Mesendoderm (in vitro differentiated cells): ENCODE measurements around the gene DPPA3.
A peak's percentile ranks its signal among the peaks of the same experiment; 100 is the strongest.
"Not testable (repeated sequence)": the region's sequence is repeated elsewhere in the genome, so short reads cannot be mapped to it uniquely, and the experiment has no call there.

Source experiments
- DNase-seq: peaks from one replicate; pipeline ENCODE4 v3.0.0; 2013
- H2AK5ac ChIP-seq: 2 replicates; pipeline ENCODE4 v1.6.1; 2013; ENCODE audit warnings: low read length, inconsistent platforms
- H2BK120ac ChIP-seq: 2 replicates; pipeline ENCODE4 v1.6.1; 2013; ENCODE audit warnings: low read depth, mild to moderate bottlenecking, low read length, moderate library complexity, mixed read lengths
- H2BK15ac ChIP-seq: replicated peaks from 2 replicates; pipeline ENCODE4 v1.6.1; 2013; ENCODE audit warnings: low read depth, mild to moderate bottlenecking, moderate library complexity
- H2BK5ac ChIP-seq: 2 replicates; pipeline ENCODE4 v1.6.1; 2013; ENCODE audit warnings: low read length, inconsistent platforms
- H3K18ac ChIP-seq: 2 replicates; pipeline ENCODE4 v1.6.1; 2013; ENCODE audit warnings: mild to moderate bottlenecking, low read length, mixed read lengths
- H3K23ac ChIP-seq: one replicate; pipeline ENCODE4 v1.6.1; 2013; ENCODE audit warnings: low read length
- H3K27ac ChIP-seq: 2 replicates; pipeline ENCODE4 v1.5.1; 2013; ENCODE audit warnings: low read depth, mild to moderate bottlenecking, inconsistent platforms, low read length, moderate library complexity
- H3K27me3 ChIP-seq: 2 replicates; pipeline ENCODE4 v1.6.1; 2013; ENCODE audit warnings: low read length, control low read depth, mild to moderate bottlenecking, inconsistent platforms; ENCODE audit not compliant: insufficient read depth, poor library complexity
- H3K36me3 ChIP-seq: 2 replicates; pipeline ENCODE4 v1.6.1; 2013; ENCODE audit warnings: low read length, inconsistent platforms; ENCODE audit not compliant: control insufficient read depth, insufficient read depth
- H3K4ac ChIP-seq: one replicate; pipeline ENCODE4 v1.6.1; 2013; ENCODE audit warnings: low read depth, mild to moderate bottlenecking, low read length, moderate library complexity
- H3K4me1 ChIP-seq: 2 replicates; pipeline ENCODE4 v1.6.1; 2013; ENCODE audit warnings: low read depth, low read length, inconsistent platforms; ENCODE audit not compliant: control insufficient read depth
- H3K4me2 ChIP-seq: 2 replicates; pipeline ENCODE4 v1.6.1; 2013; ENCODE audit warnings: low read length
- H3K4me3 ChIP-seq: 2 replicates; pipeline ENCODE4 v1.5.1; 2013; ENCODE audit warnings: mild to moderate bottlenecking, low read length
- H3K56ac ChIP-seq: one replicate; pipeline ENCODE4 v1.6.1; 2013; ENCODE audit warnings: low read length
- H3K79me1 ChIP-seq: 2 replicates; pipeline ENCODE4 v1.6.1; 2013; ENCODE audit warnings: low read length, inconsistent platforms
- H3K79me2 ChIP-seq: 2 replicates; pipeline ENCODE4 v1.6.1; 2013; ENCODE audit warnings: mild to moderate bottlenecking, low read length; ENCODE audit not compliant: control insufficient read depth, insufficient read depth
- H3K9ac ChIP-seq: 2 replicates; pipeline ENCODE4 v1.6.1; 2013; ENCODE audit warnings: low read length, inconsistent platforms
- H4K5ac ChIP-seq: one replicate; pipeline ENCODE4 v1.6.1; 2013; ENCODE audit warnings: low read length
- H4K8ac ChIP-seq: one replicate; pipeline ENCODE4 v1.6.1; 2013; ENCODE audit warnings: low read depth, mild to moderate bottlenecking, control low read depth, low read length, moderate library complexity
- WGBS: extraction: QIAGEN DNeasy Blood & Tissue Kit; methylation state at CpG from one replicate; pipeline ENCODE4 v1.1.7; 2013; ENCODE audit warnings: low lambda C conversion rate, missing lambda C conversion rate; ENCODE audit not compliant: insufficient coverage; ENCODE audit errors: extremely low coverage; 5-methylcytosine and 5-hydroxymethylcytosine counted together

Gene DPPA3

GRCh38 chr12:7730984-7731383 is 19.8 kb downstream of the DPPA3 start:
- not testable (repeated sequence) for H3K79me1 ChIP-seq, H3K79me2 ChIP-seq, H3K4me1 ChIP-seq, H2BK120ac ChIP-seq, H3K36me3 ChIP-seq, H3K4me3 ChIP-seq, H4K5ac ChIP-seq, H4K8ac ChIP-seq, H2AK5ac ChIP-seq, H3K4me2 ChIP-seq, DNase-seq, H2BK15ac ChIP-seq, H2BK5ac ChIP-seq, H3K4ac ChIP-seq, H3K27ac ChIP-seq, H3K23ac ChIP-seq, H3K27me3 ChIP-seq, H3K9ac ChIP-seq, H3K56ac ChIP-seq, H3K18ac ChIP-seq

- Histone ChIP-seq H4K8ac (no peak overlapping the region), H3K27me3 (no peaks in the 10 kb centered on the region), H3K79me2 (no peaks in the 10 kb centered on the region), H3K4me1 (no peaks in the 10 kb centered on the region), H3K27ac (no peak overlapping the region), H2BK5ac (no peak overlapping the region), H3K23ac (no peak overlapping the region), H3K4me3 (no peak overlapping the region), H3K36me3 (no peaks in the 10 kb centered on the region), H2AK5ac (no peak overlapping the region), H3K79me1 (no peaks in the 10 kb centered on the region), H3K56ac (peak overlapping the region; percentile 42), H3K4ac (no peak overlapping the region), H3K9ac (no peak overlapping the region), H2BK15ac (no peak overlapping the region), H3K18ac (peak overlapping the region; percentile 8), H4K5ac (no peak overlapping the region), H3K4me2 (no peak overlapping the region), H2BK120ac (no peak overlapping the region)
- no CpG with 5 or more reads among the region's 5 CpGs for WGBS
- no peak for DNase-seq
Observed at GRCh38 chr12:7731486-7731885, 20.3 kb downstream of the DPPA3 start.

- Histone ChIP-seq H2BK15ac (no peak overlapping the region), H2AK5ac (no peak overlapping the region), H3K18ac (no peak overlapping the region), H3K4ac (no peak overlapping the region), H2BK120ac (no peak overlapping the region), H3K4me2 (no peak overlapping the region), H3K9ac (no peak overlapping the region), H3K56ac (no peak overlapping the region), H4K5ac (no peak overlapping the region), H3K4me3 (no peak overlapping the region), H3K23ac (no peak overlapping the region), H3K36me3 (no peaks in the 10 kb centered on the region), H3K79me1 (no peaks in the 10 kb centered on the region), H3K27ac (no peak overlapping the region), H3K4me1 (no peaks in the 10 kb centered on the region), H3K79me2 (no peaks in the 10 kb centered on the region), H4K8ac (no peak overlapping the region), H3K27me3 (no peaks in the 10 kb centered on the region), H2BK5ac (no peak overlapping the region)
- DNase-seq, result no peak
- no CpG with 5 or more reads among the region's 3 CpGs for WGBS
Observed at GRCh38 chr12:7732993-7733392, 21.8 kb downstream of the DPPA3 start.

GRCh38 chr12:7747246-7747645 is 36.0 kb downstream of the DPPA3 start, which contains the start of gene CLEC4C:
Gene CLEC4C (minus strand): TSS chr12:7747375. CDS start chr12:7747348, 27 bp downstream.
- H3K36me3 ChIP-seq, result no peaks in the 10 kb centered on the region
- no CpG with 5 or more reads among the region's 5 CpGs for WGBS
- DNase-seq, result no peak

GRCh38 chr12:7748852-7749251 is 37.6 kb downstream of the DPPA3 start:
- Histone ChIP-seq H2AK5ac (no peak overlapping the region), H3K79me2 (no peaks in the 10 kb centered on the region), H3K4ac (no peak overlapping the region), H3K23ac (no peak overlapping the region), H3K4me3 (no peak overlapping the region), H3K36me3 (no peaks in the 10 kb centered on the region), H3K18ac (no peak overlapping the region), H3K56ac (no peak overlapping the region), H2BK120ac (no peak overlapping the region), H3K79me1 (no peaks in the 10 kb centered on the region), H3K4me2 (no peak overlapping the region), H3K9ac (no peak overlapping the region), H3K27me3 (no peaks in the 10 kb centered on the region), H4K8ac (no peak overlapping the region), H3K27ac (no peak overlapping the region), H2BK5ac (no peak overlapping the region), H3K4me1 (no peaks in the 10 kb centered on the region), H4K5ac (no peak overlapping the region), H2BK15ac (no peak overlapping the region)
- WGBS, result no CpG with 5 or more reads among the region's 4 CpGs
- no peak for DNase-seq

More at GRCh38 chr12:7747246-7747645, 36.0 kb downstream of the DPPA3 start, which contains the start of gene CLEC4C:
- H3K27ac ChIP-seq, result no peak within 1 kb of the TSS
- H4K5ac ChIP-seq, result no peak within 1 kb of the TSS
- H4K8ac ChIP-seq, result no peak within 1 kb of the TSS
- no peak within 1 kb of the TSS for H2BK120ac ChIP-seq
- no peak within 1 kb of the TSS for H3K18ac ChIP-seq
- H3K56ac ChIP-seq, result no peak within 1 kb of the TSS
- H3K23ac ChIP-seq, result no peak within 1 kb of the TSS
- H2BK5ac ChIP-seq, result no peak within 1 kb of the TSS
- no peaks in the 10 kb centered on the region for H3K79me2 ChIP-seq
- no peak within 1 kb of the TSS for H3K4me2 ChIP-seq
- no peaks in the 10 kb centered on the region for H3K79me1 ChIP-seq
- no peak within 1 kb of the TSS for H3K4me3 ChIP-seq
- H3K4ac ChIP-seq, result no peak within 1 kb of the TSS
- no peak within 1 kb of the TSS for H2BK15ac ChIP-seq
- no peak within 1 kb of the TSS for H2AK5ac ChIP-seq
- no peak within 1 kb of the TSS for H3K9ac ChIP-seq
- no peaks in the 10 kb centered on the region for H3K27me3 ChIP-seq
- no peaks in the 10 kb centered on the region for H3K4me1 ChIP-seq

- Histone ChIP-seq H3K4me1 (no peaks in the 10 kb centered on the region), H3K4ac (no peak overlapping the region), H2BK120ac (no peak overlapping the region), H3K18ac (no peak overlapping the region), H2BK15ac (no peak overlapping the region), H3K4me2 (no peak overlapping the region), H3K36me3 (no peaks in the 10 kb centered on the region), H3K79me1 (no peaks in the 10 kb centered on the region), H3K56ac (no peak overlapping the region), H4K8ac (no peak overlapping the region), H3K79me2 (no peaks in the 10 kb centered on the region), H2AK5ac (no peak overlapping the region), H3K9ac (no peak overlapping the region), H3K4me3 (no peak overlapping the region), H3K23ac (no peak overlapping the region), H2BK5ac (no peak overlapping the region), H4K5ac (no peak overlapping the region), H3K27me3 (no peaks in the 10 kb centered on the region), H3K27ac (no peak overlapping the region)
- DNase-seq, result no peak
- WGBS, result no CpG with 5 or more reads among the region's 8 CpGs
Observed at GRCh38 chr12:7749442-7749841, 38.2 kb downstream of the DPPA3 start.
